Neural cell (in vitro differentiated cells): ENCODE results near the gene PNO1. TPM values are rescaled to one million over a fixed set of nuclear protein-coding genes. Genes with fewer than 3 reads are reported as not detected.
"Not testable (repeated sequence)": the region's sequence is repeated elsewhere in the genome, so short reads cannot be mapped to it uniquely, and the experiment has no call there.

Experiments
- H2AFZ ChIP-seq: fragments of 200-600, 300-800 bp; sonication (generic), shearing (Covaris generic); 2 replicates; pipeline ENCODE4 v1.6.0; 2014; ENCODE audit warnings: low read depth, mild to moderate bottlenecking, antibody characterized with exemption, low read length, moderate library complexity
- H3F3A ChIP-seq: fragments of 200-600 bp; shearing (Covaris generic); 2 replicates; pipeline ENCODE4 v1.6.1; 2016; ENCODE audit warnings: mild to moderate bottlenecking, moderate library complexity, mixed read lengths, antibody characterized with exemption, low read length; ENCODE audit not compliant: insufficient read depth, poor library complexity, severe bottlenecking
- H3K27ac ChIP-seq: fragments of 200-600, 300-800 bp; sonication (generic), shearing (Covaris generic); 2 replicates; pipeline ENCODE4 v1.5.1; 2014; ENCODE audit warnings: mild to moderate bottlenecking, low read length, moderate library complexity
- H3K27me3 ChIP-seq: fragments of 300-800, 200-600 bp; sonication (generic), shearing (Covaris generic); 2 replicates; pipeline ENCODE4 v1.6.0; 2014; ENCODE audit warnings: mild to moderate bottlenecking, low read depth, low read length, moderate library complexity; ENCODE audit not compliant: insufficient read depth
- H3K36me3 ChIP-seq: fragments of 300-800, 200-600 bp; sonication (generic), shearing (Covaris generic); 2 replicates; pipeline ENCODE4 v1.5.1; 2014; ENCODE audit warnings: mild to moderate bottlenecking, antibody characterized with exemption, low read length, moderate library complexity; ENCODE audit not compliant: insufficient read depth
- H3K4me2 ChIP-seq: fragments of 300-800, 200-600 bp; sonication (generic), shearing (Covaris generic); 2 replicates; pipeline ENCODE4 v1.6.0; 2014; ENCODE audit warnings: mild to moderate bottlenecking, low read length
- H3K4me3 ChIP-seq: fragments of 300-800, 200-600 bp; sonication (generic), shearing (Covaris generic); 2 replicates; pipeline ENCODE4 v1.5.1; 2014; ENCODE audit warnings: mild to moderate bottlenecking, low read length, moderate library complexity
- H3K79me2 ChIP-seq: fragments of 200-600 bp; shearing (Covaris generic); replicated peaks from 2 replicates; pipeline ENCODE4 v1.6.0; 2014; ENCODE audit warnings: mild to moderate bottlenecking, low read length, moderate library complexity; ENCODE audit not compliant: insufficient read depth
- H3K9ac ChIP-seq: fragments of 300-800, 200-600 bp; sonication (generic), shearing (Covaris generic); 2 replicates; pipeline ENCODE4 v1.6.1; 2016; ENCODE audit warnings: mild to moderate bottlenecking, low read length, mixed read lengths
- H3K9me2 ChIP-seq: fragments of 200-600 bp; shearing (Covaris generic); 2 replicates; pipeline ENCODE4 v1.6.1; 2016; ENCODE audit warnings: mild to moderate bottlenecking, low read length, mixed read lengths; ENCODE audit not compliant: insufficient read depth
- H3K9me3 ChIP-seq: fragments of 200-600, 300-800 bp; sonication (generic), shearing (Covaris generic); 2 replicates; pipeline ENCODE4 v1.6.1; 2016; ENCODE audit warnings: mild to moderate bottlenecking, mixed run types, low read length, moderate library complexity, mixed read lengths
- H4K20me1 ChIP-seq: fragments of 200-600 bp; shearing (Covaris generic); 2 replicates; pipeline ENCODE4 v1.6.1; 2016; ENCODE audit warnings: mild to moderate bottlenecking, mixed run types; ENCODE audit not compliant: insufficient read depth
- CTCF ChIP-seq: fragments of 450-650 bp; IDR thresholded peaks from 2 replicates; pipeline ENCODE4 v1.5.1; 2014; ENCODE audit warnings: antibody characterized with exemption, mild to moderate bottlenecking, moderate library complexity; ENCODE audit not compliant: poor library complexity, severe bottlenecking
- EP300 ChIP-seq: fragments of 450-650 bp; conservative IDR thresholded peaks from 2 replicates; pipeline ENCODE4 v1.6.1; 2014; ENCODE audit warnings: antibody characterized with exemption, mild to moderate bottlenecking, moderate library complexity; ENCODE audit not compliant: poor library complexity, severe bottlenecking
- EZH2 ChIP-seq: fragments of 200-600, 300-800 bp; shearing (Covaris generic), sonication (generic); IDR thresholded peaks from 2 replicates; pipeline ENCODE4 v1.6.1; 2014; ENCODE audit warnings: antibody characterized with exemption, low read length, borderline replicate concordance, mild to moderate bottlenecking; ENCODE audit not compliant: insufficient read depth, poor library complexity, severe bottlenecking
- MXI1 ChIP-seq: fragments of 450-650 bp; conservative IDR thresholded peaks from 2 replicates; pipeline ENCODE4 v1.6.1; 2014; ENCODE audit warnings: antibody characterized with exemption, mild to moderate bottlenecking; ENCODE audit not compliant: poor library complexity, severe bottlenecking
- POLR2AphosphoS5 ChIP-seq: IDR thresholded peaks from 2 replicates; pipeline ENCODE4 v1.6.1; 2012
- RAD21 ChIP-seq: fragments of 450-650 bp; conservative IDR thresholded peaks from 2 replicates; pipeline ENCODE4 v1.6.1; 2014; ENCODE audit warnings: antibody characterized with exemption, mild to moderate bottlenecking, moderate library complexity
- REST ChIP-seq: IDR thresholded peaks from 2 replicates; pipeline ENCODE4 v1.6.1; 2012; ENCODE audit warnings: borderline replicate concordance
- SMC3 ChIP-seq: fragments of 450-650 bp; conservative IDR thresholded peaks from 2 replicates; pipeline ENCODE4 v1.6.1; 2014; ENCODE audit warnings: antibody characterized with exemption, mild to moderate bottlenecking, moderate library complexity; ENCODE audit not compliant: poor library complexity
- TAF1 ChIP-seq: IDR thresholded peaks from 2 replicates; pipeline ENCODE4 v1.6.1; 2012; ENCODE audit warnings: low read depth
- polyA plus RNA-seq: library from polyadenylated mRNA; depleted of rRNA; stranded (reverse); fragments of >200 nt; gene quantifications from 2 replicates; pipeline ENCODE4 v1.2.3, GENCODE V29; 2014

Gene PNO1
- polyA plus RNA-seq, 1 donor from 2014 or later: 10.9 TPM

GRCh38 chr2:68172521-68172920 lies 14.8 kb downstream of the PNO1 start:
- no peak overlapping the region for H3K4me3 ChIP-seq
- H3K27ac ChIP-seq: no peak overlapping the region
- H4K20me1 ChIP-seq: no peaks in the 10 kb centered on the region
- no peaks in the 10 kb centered on the region for H3K36me3 ChIP-seq
- H3K9ac ChIP-seq: no peak overlapping the region
- H3K9me3 ChIP-seq: no peaks in the 10 kb centered on the region
- no peaks in the 10 kb centered on the region for H3F3A ChIP-seq
- no peak overlapping the region for H2AFZ ChIP-seq
- H3K4me2 ChIP-seq: no peak overlapping the region
- no peaks in the 10 kb centered on the region for H3K79me2 ChIP-seq
- H3K27me3 ChIP-seq: no peaks in the 10 kb centered on the region
- H3K9me2 ChIP-seq: no peaks in the 10 kb centered on the region
- TF ChIP-seq CTCF (no peak), SMC3 (no peak)

- Histone ChIP-seq H3K4me3 (no peak overlapping the region), H3K9me2 (no peaks in the 10 kb centered on the region), H3K9me3 (no peaks in the 10 kb centered on the region), H3K79me2 (no peaks in the 10 kb centered on the region), H3K27ac (no peak overlapping the region), H3K36me3 (no peaks in the 10 kb centered on the region), H4K20me1 (no peaks in the 10 kb centered on the region), H3F3A (no peaks in the 10 kb centered on the region), H2AFZ (no peak overlapping the region), H3K9ac (no peak overlapping the region), H3K4me2 (no peak overlapping the region), H3K27me3 (no peaks in the 10 kb centered on the region)
- no peak for TF ChIP-seq CTCF
- no peak for TF ChIP-seq POLR2AphosphoS5
- TF ChIP-seq EZH2: no peak
- no peak for TF ChIP-seq REST
- no peak for TF ChIP-seq SMC3
- TF ChIP-seq EP300: no peak
- no peak for TF ChIP-seq MXI1
- TF ChIP-seq TAF1: no peak
- TF ChIP-seq RAD21: no peak
Observed at GRCh38 chr2:68172990-68173700, 15.5 kb downstream of the PNO1 start.

- not testable (repeated sequence) for H3K36me3 ChIP-seq
Observed at GRCh38 chr2:68175210-68175609, 17.5 kb downstream of the PNO1 start.

More at GRCh38 chr2:68175210-68175609, 17.5 kb downstream of the PNO1 start:
- H3K27me3 ChIP-seq, H4K20me1 ChIP-seq, H3K79me2 ChIP-seq, H3F3A ChIP-seq, H3K9ac ChIP-seq, H3K4me3 ChIP-seq, H3K4me2 ChIP-seq, H3K27ac ChIP-seq, H3K9me2 ChIP-seq, H3K9me3 ChIP-seq, H2AFZ ChIP-seq: not testable (repeated sequence)
